Nucleus accumbens (tissue), 56 donors: ENCODE data around the gene OR1F1.

ENCODE experiments used
- DNase-seq, 56 donors: peaks; one replicate each; lab custom pipeline; 2025; lab: John Stamatoyannopoulos, UW

The OR1F1 gene

GRCh38 chr16:3235856-3236669 lies 48.1 kb downstream of the OR1F1 start:
- DNase-seq: peak in 1 of 56 donors; percentile 21

DNA sequence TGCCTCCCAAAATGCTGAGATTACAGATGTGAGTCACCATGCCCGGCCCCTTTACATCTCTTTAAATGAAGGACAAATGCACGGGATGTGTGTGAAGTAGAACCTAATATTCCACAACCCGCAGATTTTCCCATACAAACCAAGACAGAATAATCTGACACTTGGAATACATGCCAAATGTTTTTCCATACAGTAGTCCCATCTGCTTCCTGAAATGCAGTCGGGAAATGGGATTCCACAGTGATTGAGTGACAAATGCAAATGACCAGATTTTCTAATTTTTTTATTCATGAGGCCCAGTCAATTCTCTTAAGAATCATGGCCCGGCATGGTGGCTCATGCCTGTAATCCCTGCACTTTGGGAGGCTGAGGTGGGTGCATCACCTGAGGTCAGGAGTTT lies 53.8 kb downstream of the OR1F1 start:
- DNase-seq: no peak

DNA sequence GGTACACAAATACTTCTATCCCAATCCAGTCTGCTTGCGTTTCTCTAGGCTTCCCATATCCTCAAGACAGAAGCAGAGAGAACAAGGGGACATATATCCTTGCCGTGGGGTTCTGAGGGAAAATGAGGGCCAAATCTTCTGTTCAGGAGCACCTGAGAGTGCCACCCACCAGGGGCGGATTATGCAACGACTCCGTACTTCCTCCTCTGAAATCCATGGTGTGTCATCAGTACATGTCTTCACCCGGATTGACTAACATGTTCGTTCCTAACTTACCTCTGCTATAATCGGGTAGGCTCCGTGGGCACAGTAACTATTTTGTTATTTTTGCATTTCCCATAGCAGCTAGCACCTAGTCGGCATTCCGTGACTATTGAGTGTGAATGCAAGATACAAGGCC lies 54.7 kb downstream of the OR1F1 start:
- peak in 4 of 56 donors; percentile 2 to 26 (median 12) for DNase-seq

GRCh38 chr16:3243882-3244281 lies 55.9 kb downstream of the OR1F1 start:
- no peak for DNase-seq

- no peak for DNase-seq
These were observed 58.0 kb downstream of the OR1F1 start for GRCh38 chr16:3246002-3246401.

GRCh38 chr16:3246876-3247275 lies 58.9 kb downstream of the OR1F1 start:
- no peak for DNase-seq

- no peak for DNase-seq
These were observed 60.6 kb downstream of the OR1F1 start for GRCh38 chr16:3248596-3248995.

- no peak for DNase-seq
These were observed 61.0 kb downstream of the OR1F1 start for GRCh38 chr16:3249020-3249419.

DNA sequence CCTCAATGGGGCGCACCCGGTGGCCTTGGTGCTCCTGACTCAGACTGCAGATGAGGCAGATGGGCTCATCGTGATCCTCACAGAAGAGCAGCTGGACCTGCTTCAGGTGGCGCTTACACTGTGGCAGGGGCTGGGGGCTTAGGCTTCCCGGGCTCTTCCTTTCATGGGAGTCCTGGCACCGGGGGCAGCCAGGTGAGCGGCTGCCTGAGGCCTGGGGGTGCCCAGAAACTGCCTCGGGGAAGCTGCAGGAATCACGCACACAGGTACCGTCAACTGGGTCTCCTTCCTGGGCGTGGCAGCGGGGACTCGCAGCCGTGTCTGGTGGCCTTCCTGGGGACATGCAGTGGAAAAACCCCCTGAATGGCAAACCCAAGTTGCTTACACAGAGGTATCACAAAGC lies 61.4 kb downstream of the OR1F1 start:
- no peak for DNase-seq

GRCh38 chr16:3252967-3253366 lies 65.0 kb downstream of the OR1F1 start:
- no peak for DNase-seq

- no peak for DNase-seq
These were observed 66.3 kb downstream of the OR1F1 start for GRCh38 chr16:3254309-3254708.
